ENCODE measurements around the gene GADL1.

DNA sequence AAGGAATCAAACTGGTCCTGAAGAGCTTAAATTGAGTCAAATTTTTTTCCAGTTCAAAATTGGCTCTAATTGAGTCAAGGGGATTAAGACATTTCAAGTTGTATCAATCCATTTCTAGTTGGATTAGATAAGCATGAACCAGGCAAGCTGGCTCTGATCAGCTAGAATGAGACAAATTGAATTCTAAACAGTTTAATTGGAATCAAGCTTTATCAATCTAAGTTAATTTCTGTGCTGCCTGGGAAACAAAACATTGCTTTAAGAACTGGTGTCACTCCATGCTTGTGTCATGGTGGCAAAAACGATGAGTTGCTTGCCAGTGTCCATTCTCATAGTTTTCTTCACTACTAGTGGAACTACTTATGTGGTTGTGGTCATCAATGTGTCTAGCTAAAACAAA, 171.2 kb downstream of the GADL1 start:
- TF ChIP-seq, protein P1, sequence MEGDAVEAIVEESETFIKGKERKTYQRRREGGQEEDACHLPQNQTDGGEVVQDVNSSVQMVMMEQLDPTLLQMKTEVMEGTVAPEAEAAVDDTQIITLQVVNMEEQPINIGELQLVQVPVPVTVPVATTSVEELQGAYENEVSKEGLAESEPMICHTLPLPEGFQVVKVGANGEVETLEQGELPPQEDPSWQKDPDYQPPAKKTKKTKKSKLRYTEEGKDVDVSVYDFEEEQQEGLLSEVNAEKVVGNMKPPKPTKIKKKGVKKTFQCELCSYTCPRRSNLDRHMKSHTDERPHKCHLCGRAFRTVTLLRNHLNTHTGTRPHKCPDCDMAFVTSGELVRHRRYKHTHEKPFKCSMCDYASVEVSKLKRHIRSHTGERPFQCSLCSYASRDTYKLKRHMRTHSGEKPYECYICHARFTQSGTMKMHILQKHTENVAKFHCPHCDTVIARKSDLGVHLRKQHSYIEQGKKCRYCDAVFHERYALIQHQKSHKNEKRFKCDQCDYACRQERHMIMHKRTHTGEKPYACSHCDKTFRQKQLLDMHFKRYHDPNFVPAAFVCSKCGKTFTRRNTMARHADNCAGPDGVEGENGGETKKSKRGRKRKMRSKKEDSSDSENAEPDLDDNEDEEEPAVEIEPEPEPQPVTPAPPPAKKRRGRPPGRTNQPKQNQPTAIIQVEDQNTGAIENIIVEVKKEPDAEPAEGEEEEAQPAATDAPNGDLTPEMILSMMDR (IDR thresholded peaks at IDR 0.05; ENCODE audit: insufficient read depth, low read length) = no peak
- TF ChIP-seq GABPA (IDR thresholded peaks at IDR 0.05; ENCODE audit: low read depth) = no peak
- TF ChIP-seq SPI1 (IDR thresholded peaks at IDR 0.05; ENCODE audit: borderline replicate concordance, low read depth) = no peak

Measured in HL-60 (cell line).